Activated T-helper 9 cell treated with anti-CD3 and anti-CD28 coated beads, Interleukin-2, amount 50 U/mL, for 16 hours (primary cell): ENCODE measurements around the gene SNCB.

Experiments used
- DNase-seq: peaks from one replicate; pipeline ENCODE4 v3.0.0-alpha.2; 2020; ENCODE audit warnings: low read depth

The SNCB gene

DNA sequence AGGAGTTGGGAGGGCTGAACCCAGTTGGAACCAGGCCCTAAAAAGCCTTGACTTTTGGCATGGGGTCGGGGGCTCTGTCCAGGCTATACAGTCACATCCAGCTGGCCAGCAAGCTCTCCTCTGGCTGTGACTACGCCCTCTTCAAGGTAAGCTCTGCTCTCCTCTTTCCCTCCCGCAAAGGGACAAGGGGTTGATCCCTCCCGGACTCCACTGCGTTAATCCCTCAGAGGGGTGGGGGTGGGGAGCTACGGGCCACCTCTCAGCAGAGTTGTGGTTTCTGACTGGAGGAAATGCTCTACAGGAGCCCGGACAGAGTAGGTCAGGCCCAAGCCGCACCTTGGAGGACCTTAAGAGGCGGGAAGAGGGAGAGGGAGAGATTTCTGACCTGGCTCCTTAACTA is 14.0 kb upstream of the SNCB start:
- no peak for DNase-seq

DNA sequence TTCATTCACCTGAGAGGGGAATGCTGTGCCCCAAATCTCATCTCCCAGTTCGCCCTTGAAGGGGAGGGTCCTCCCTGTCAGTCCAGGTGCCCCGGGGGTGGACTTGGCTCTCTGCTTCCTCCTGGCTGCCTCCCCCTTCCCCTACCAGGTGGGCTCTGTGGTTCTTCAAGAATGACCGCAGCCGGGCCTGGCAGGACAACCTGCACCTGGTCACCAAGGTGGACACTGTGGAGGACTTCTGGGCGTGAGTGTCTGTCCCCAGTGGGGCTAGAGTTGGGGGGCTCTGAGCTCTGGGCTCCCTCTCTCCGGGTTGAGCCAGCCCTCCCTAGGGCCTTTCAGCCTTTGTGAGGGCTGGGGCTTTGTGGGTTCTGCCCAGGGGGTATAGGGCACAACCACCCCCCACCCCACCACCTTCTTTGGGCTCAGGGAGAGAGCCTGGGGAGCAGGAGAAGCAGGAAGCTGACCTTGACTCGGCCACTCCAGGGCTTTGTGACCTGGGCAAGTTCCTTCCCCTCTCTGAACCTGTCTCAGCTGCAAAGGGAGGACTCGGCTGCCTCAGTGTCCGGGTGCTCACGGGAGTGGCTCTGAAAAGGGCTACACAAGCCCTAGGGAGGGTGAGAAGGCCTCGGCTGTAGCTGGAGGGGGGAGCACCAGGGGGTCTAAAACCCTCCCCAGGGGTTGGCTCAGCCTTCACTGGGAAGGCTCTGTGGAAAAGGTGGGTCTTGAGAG is 13.3 kb upstream of the SNCB start:
- no peak for DNase-seq

DNA sequence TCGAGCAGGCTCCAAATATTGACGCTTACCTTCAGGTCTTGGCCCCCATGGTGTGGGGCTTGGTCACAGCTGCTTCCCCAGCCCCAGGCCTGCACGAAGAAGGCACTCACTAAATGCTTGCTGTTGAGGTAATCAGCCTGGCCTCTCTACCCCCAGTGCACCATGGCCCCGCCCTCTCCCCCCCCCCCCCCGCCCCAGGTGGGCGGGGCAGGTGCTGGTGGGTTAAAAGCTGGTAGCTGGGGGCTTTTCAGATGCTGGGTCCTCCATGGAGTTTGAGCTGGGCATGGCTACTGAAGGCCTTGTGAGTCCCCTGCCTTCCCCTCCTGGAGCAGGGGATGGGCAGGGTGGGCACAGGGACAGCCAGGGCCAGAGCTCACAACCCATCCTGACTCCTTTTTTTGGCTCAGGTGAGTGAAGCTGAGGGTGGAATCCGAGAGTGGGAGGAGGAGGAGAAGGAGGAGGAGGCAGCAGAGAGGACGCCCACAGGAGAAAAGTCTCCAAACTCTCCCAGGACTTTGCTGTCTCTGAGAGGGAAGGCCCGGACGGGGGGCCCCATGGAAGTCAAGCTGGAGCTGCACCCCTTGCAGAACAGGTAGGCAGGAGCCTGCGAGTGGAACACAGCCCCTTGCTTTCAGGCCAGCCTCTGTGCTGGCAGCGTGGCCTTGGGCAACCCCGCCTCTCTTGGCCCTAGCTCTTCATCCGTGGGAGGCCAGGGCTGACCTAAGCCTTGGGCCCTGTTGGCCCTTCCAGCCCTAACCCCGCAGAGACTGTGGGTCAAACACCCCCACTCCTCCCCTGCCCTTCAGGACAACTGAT is 12.5 kb upstream of the SNCB start:
- no peak for DNase-seq

DNA sequence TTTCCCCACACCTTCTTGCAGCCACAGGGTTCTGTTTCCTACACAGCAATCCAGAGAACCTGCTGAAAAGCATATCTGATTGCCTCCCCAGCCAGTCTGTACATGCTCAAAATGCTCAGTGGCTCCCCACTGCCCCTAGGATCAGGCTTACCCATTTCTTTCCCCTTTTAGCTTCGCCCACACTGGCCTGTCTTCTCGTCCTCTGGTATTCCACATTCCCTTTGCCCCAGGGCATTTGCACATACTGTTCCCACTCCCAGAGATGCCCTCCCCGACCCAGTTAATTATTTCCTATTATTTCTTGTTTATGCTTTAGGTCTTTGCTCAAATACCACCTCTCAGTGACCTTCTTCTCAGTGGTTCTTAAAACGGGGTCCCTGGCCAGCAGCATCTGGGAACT is 10.3 kb upstream of the SNCB start:
- no peak for DNase-seq

DNA sequence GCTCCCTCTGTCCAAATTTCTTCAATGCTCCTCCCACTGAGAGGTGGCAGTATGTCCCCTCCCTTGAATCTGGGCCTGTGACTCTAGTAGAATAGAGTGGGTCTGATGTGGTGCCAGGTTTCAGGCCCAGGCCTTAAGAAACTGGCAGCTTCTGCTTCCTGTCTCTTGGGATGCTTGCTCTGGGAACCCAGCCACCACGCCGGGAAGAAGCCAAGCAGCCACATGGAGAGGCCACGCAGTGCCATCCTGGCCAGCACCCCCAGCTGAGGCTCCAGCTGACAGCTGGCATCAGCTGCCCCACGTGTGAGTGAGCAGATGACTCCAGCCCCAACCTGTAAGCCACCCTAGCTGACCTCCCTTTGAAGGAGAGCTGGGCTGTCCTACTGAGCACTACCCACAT is 9.6 kb upstream of the SNCB start:
- DNase-seq = no peak

DNA sequence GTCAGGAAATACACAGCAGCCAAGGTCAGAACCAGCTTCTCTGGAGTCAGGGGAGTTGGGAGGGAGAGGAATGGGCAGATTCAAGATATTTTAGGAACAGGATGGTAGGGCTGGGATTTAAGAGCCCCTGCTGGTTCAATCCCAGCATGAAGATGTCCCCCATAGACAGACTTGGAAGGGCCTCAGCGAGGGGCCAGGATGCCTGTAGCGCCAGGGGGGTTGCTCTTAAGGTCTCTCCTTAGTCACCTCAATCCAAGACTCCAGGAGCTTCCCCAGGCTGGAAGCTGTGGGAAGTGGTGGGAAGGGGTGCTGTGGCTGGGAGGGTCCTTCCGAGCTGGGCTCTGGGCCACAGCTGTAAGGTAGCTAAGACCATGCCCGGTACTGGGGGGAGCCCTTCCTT is 8.9 kb upstream of the SNCB start:
- no peak for DNase-seq

DNA sequence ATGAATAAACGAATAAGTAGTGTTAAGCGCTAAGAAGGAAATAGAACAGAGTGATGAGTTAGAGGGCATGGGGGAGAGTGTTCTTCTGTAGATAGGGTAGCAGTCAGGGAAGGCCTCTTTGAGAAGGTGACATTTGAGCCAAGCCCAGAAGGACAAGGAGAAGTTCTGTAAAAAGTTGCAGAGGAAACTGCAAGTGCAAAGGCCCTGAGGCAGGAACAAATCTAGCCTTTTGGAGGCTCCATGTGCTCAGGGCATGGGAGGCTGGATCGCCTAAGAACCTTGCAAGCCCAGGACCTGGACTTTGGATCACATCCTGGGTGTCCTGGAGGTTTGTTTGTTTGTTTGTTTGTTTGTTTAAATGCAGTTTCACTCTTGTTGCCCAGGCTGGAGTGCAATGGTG is 8.1 kb upstream of the SNCB start:
- no peak for DNase-seq

DNA sequence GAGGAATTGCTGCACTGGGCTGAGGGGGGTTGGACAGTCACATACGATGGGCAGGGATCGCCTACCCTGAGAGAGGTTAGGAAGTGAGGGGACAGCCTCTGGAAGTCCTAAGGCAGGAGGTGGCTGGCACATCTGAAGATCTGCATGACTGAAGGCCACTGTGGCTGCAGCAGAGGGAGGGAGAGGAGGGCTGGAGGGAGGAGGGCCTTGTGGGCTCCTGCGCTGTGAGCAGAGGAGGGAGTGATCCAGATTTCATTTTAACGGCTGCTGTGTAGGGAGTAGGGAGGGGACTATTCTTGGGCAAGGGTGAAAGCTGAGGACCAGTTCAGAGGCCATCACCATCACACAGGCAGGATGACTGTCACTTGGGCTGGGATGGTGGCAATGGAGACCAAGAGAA is 7.2 kb upstream of the SNCB start:
- no peak for DNase-seq

DNA sequence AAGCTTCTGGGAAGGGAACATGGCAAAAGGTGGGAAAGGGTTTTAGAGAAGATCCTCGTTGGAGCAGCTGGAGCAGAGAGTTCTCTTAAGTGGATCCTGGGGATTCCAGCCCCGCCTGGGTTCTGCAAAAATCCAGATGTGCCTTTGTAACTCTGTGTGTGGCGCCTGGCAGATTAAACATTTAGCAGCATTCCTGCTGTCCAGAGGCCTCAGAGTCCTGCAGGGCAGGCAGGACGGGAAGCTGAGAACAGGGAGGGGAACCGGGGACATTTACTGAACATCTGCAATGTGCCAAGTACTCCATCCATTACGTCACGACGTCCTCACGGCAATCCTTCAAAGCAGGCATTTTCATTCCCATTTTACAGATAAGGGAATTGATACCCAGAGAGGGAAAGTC is 6.1 kb upstream of the SNCB start:
- DNase-seq = no peak

DNA sequence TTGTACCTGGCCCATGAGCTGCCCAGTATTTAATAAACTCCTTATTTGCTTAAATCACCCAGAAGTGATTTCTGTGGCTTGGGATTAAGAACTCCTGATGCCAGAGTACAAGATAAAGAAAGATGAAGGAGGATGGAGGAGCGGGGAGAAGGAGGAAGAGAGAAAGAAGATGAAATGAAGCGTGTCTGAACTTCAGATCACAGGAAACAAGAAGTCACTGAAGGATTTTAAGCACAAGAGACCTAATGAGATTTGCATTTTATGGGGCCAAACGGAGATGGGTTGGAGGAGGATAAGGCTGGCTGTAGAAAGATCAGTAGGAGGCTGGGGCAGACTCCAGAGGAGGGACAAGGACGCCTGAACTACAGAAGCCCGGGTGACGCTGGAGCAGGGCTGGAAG is 3.3 kb upstream of the SNCB start:
- no peak for DNase-seq

DNA sequence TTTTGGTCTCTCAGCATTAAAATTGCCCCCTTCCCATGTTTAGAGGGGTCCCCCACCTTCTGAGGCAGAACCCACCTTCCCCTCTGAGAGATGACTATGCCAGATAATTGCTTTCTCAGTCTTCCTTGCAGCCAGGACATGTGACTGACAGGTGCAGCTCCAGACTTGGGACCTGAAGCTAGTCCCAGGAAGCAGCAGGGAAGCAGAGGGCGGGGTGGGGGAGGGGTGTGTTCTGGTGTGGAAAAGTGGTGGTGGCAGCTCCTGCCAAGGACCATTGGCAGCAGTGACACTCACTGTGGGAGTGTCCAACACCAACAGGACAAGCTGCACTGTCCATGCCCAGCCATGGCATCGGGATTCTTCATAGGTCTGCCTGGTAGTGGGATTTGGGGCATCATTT is 2.4 kb upstream of the SNCB start:
- no peak for DNase-seq

DNA sequence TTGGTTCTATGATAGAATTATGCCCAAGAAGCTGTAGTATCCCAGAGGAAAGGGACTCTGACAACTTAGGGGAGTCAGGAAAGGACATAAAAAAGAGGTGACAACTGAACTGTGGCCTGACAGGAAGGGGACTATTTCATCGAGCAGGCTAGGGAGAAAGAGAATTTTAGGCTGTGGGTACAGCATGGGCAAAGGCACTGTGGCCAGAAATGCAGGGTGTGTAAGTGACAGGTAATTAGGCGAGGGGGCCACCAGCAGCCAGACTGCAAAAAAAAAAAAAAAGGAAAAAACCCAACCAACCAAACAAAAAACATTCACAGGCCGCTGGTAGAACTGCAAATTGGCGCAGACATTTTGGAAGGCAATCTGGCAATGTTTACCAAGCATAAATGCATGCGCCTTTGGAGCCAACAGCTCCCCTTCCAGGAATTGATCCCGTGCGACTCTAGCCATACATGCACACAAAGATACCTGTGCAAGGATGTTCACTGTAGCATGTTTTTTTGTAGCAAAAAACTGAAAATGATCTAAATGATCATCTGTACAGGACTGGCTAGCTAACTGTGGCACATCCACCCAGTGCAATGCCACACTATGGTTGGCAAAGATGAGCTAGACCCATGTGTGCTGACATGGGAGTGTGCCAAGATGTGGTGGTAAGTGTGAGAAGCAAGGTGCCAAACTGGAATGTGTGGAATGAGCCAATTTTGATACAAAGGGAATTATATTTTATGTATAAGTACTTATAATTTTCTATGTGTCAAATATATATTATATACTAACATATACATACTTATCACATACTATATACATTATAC is 1.3 kb upstream of the SNCB start:
- DNase-seq = no peak

DNA sequence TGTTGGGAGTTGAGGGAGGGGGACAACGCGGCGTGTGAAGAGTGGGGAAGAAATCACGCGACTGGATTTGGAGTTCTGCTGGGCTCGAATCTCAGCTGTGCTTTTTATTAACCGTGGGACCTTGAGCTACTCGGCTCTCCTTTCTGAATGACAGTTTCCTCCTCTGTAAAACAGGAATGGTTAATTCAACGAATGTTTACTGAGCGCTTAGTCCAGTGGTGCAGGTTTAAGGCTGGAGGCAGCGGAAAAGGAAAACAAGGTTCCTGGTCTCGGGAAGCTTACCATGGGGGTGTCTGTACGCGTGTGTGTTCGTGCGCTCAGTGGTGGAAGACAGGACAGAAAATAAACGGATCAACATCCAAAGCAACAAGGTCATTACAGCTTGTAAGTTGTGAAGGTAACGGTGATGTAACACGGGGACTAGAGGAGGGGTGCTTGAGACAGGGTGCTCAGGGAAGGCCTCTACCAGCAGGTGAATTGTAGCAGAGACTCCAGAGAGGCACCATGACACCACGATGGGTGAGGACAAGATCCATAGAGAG is 418 bp upstream of the SNCB start:
- DNase-seq = no peak

DNA sequence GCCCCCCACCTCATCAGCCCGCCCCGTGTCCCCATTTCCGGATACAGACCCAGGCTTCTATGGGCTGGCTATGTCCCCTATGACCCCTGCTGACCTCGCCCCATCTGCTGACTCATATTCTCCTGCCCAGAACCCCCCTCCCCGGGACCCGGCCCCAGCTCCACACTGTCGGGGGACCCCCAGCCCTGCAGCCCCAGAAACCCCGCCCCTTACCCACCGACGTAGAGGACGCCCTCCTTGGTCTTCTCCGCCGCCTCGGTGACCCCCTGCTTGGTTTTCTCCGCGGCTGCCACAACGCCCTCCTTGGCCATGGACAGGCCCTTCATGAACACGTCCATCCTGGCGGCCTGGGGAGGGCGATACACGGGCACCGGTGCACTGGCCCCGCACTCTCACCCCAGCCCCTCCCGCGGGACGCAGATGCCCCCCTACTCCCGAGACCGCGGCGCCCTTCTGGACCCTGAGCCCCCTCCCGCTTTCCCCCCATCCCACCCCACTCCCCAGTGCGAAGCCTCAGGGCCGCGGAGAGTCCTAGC is 949 bp downstream of the SNCB start:
- DNase-seq = no peak

DNA sequence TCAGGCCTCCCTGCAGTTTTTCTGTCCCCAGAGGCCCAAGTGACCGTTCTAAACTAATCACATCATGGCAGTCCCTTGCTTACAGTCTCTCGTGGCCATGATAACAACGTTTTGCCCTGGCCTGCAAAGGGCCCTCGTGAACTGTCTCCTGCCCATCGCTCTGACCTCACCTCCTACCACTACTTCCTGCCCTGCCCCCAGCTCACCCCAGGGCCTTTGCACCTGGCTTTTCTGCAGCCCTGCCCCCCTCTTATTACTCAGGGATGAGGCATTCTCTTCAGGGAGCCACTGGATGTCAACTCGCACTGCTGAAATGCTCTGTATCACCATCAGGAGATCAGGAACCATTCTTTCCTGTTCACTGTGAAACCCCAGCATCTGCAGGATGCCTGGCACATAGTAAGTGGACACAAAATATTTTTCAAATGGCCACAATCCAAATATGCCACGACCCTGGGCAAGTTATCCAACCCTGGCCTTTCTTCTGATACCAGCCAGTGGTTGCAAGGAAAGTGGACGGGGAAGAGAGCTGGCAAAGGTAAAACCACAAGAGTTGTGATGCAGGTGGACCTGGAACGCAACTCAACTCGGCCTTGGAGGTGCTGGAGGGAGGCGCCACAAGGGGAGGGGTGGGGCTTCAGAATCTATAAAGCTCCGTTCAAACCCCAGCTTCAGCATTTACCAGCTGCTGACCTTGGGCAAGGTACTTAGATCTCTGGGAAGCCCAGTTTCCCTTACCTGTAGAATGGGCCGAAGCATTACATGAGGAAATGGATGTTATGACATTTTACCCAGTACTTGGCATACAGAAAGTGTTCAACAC is 1.7 kb downstream of the SNCB start:
- no peak for DNase-seq

DNA sequence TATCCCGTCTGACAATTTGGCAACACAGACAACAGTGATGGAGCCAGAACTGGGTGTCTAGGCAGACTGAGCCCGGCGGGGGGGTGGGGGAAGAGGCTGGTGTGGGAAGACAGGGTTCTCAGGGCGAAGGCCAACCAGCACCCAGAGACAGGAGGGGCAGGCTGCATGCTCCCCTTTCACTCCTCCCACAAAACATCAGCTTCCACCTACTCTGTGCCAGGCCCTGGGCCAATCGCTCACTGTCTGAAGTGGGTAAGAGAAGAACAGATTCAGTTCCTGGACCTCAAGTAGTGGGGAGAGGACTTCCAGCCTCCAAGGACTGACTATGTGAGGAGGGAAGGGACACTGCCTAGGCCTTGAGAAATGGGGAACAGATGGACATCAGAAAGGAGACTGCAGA is 2.8 kb downstream of the SNCB start:
- DNase-seq = no peak

DNA sequence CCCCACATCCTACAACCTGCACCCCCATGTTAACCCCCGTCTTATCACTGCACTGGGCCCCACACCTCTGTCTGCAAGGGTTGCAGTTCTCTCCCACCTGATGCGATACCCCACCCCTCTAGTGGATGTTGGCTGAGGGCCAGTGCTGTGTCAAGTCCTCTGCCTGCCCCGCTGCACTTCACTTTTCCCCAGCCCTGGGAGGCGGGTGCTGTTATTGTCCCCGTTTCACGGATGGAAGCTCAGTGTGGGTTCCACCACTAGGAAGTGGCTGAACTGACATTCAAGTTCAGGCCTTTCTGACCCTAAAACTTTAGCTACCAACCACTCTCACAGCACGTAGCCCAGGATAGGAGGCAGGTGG is 3.5 kb downstream of the SNCB start:
- no peak for DNase-seq

DNA sequence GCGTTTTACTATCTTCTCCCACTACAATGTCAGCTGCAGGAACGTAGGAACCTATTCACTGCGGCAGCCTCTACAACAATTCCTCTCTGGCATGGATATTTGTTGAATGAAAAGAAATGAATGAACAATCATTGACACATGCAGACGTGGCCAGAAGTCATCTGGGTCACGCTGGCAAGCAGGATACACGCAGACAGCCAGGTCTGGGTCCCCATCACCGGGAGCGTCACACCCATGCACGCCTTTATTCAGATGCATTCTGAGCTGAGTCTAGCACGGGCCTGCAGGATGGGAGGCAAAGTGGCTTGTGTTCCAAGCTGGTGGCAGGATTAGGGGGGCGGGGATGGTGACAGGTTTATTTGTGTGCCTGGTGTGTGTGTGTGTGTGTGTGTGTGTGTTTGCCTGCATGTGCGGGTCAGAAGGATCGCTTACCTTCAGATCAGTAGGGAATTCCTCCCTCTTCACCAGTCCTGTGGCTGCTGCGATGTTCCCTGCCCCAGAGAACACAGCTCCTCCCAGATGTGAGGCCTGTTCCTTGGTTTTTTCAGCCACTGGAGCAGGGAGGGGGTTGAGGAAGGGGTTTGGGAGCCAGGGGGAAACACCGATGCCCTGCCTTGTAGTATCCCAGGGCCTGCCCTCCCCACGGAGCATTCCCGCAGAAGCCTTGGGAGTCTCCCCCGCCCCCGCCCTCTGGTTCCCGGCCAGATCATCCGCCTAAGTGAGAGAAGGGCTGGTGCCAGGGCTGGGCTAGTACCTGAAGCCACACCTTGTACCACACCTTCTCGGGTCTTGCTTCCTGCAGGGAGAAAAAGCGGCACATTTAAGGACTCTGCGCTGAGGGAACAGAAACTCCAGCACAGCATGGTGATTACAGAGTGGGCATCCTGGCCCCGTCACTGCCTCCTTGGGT is 4.1 kb downstream of the SNCB start:
- DNase-seq = no peak

DNA sequence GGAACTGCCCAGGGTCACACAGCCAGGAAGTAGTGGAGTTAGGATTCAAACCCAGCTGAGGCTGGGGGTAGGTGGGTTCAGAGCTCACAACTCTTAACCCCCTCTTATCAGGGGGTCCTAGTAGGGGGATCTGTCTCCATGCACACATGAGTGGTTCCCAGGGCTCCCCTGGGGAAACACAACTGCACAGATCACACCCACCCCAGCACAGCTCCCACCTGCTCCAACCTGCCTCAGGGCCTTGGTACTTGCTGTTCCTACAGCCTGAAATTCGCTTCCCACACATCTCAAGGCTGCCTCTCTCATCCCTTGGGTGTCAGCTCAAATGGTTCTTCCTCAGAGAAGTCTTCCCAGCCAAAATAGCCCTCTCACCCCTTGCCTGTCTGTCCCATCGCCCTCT is 4.8 kb downstream of the SNCB start:
- DNase-seq = no peak

DNA sequence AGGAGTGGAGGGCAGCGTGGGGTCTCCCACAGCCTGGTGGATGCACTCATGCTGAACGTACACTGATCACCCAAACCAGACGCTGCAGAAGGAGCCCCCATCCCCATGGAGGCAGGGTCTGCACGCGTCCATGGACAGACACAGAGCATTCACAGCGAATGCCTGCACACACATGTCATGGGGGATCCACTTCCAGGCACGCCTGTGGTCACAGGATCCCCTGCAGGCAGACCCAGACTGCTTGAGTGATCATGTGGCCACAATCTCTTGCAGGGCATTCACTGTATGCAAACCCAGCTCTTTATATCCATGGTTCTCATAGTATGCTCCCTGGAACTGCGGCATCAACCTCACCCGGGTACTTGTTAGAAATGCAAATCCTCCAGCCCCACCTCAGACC is 5.4 kb downstream of the SNCB start:
- DNase-seq = no peak

DNA sequence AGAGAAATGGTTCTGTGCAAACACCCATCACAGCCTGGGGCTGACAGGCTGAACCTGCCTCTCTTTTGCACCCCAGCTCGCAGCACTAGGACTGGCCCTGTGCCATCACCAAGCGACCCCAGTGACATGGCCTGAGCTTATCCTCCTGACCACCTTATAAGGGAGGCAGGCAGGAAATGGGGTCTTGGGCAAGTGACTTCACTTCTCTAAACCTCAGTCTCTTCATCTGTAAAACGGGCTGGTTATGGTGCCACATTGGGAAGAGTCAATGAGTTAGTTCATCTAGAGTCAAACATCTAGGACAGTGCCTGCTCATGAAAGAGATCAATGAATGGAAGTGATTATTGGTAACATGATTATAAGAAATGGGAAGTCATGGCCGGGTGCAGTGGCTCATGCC is 6.2 kb downstream of the SNCB start:
- no peak for DNase-seq
